HG02642 (cell line): Measurements from ENCODE around the gene DENND2D.

Source experiments
- ATAC-seq: cut with Tn5 transposase; IDR thresholded peaks from one replicate; pipeline ENCODE4 v1.9.1; 2021; ENCODE audit warnings: mild to moderate bottlenecking; ENCODE audit not compliant: unreplicated experiment, poor library complexity

DENND2D gene

GRCh38 chr1:111204201-111204982, 3.9 kb upstream of the DENND2D start:
- ATAC-seq, result peak; percentile 80

- peak; percentile 68 for ATAC-seq
Measured at GRCh38 chr1:111203681-111204200, 3.3 kb upstream of the DENND2D start.

GRCh38 chr1:111202707-111203623, 2.5 kb upstream of the DENND2D start:
- no peak for ATAC-seq

- ATAC-seq, result no peak
Measured at GRCh38 chr1:111202366-111202706, 1.9 kb upstream of the DENND2D start.

- ATAC-seq, result no peak
Measured at GRCh38 chr1:111201275-111202090, 1.0 kb upstream of the DENND2D start.

GRCh38 chr1:111200802-111201161, 336 bp upstream of the DENND2D start:
- no peak for ATAC-seq

- no peak for ATAC-seq
Measured at GRCh38 chr1:111199329-111199728, 1.1 kb downstream of the DENND2D start.

- no peak for ATAC-seq
Measured at GRCh38 chr1:111198836-111199235, 1.6 kb downstream of the DENND2D start.

- no peak for ATAC-seq
Measured at GRCh38 chr1:111197598-111198284, 2.7 kb downstream of the DENND2D start.

GRCh38 chr1:111196213-111196612, 4.2 kb downstream of the DENND2D start:
- ATAC-seq, result no peak

GRCh38 chr1:111195002-111195684, 5.3 kb downstream of the DENND2D start:
- ATAC-seq, result no peak

GRCh38 chr1:111193712-111194480, 6.5 kb downstream of the DENND2D start:
- no peak for ATAC-seq

- no peak for ATAC-seq
Measured at GRCh38 chr1:111192658-111193519, 7.6 kb downstream of the DENND2D start.

GRCh38 chr1:111192074-111192473, 8.4 kb downstream of the DENND2D start:
- no peak for ATAC-seq

GRCh38 chr1:111191496-111191895, 8.9 kb downstream of the DENND2D start:
- ATAC-seq, result no peak

- ATAC-seq, result no peak
Measured at GRCh38 chr1:111190931-111191451, 9.5 kb downstream of the DENND2D start.

GRCh38 chr1:111184663-111185062, 15.8 kb downstream of the DENND2D start:
- no peak for ATAC-seq
